ENCODE results near the gene GABRB2. TPM values are rescaled to one million over a fixed set of nuclear protein-coding genes. Genes with fewer than 3 reads are reported as not detected.

The GABRB2 gene
- total RNA-seq, 2 experiments from 2014 or later, result 1.4 to 5.1 TPM

DNA sequence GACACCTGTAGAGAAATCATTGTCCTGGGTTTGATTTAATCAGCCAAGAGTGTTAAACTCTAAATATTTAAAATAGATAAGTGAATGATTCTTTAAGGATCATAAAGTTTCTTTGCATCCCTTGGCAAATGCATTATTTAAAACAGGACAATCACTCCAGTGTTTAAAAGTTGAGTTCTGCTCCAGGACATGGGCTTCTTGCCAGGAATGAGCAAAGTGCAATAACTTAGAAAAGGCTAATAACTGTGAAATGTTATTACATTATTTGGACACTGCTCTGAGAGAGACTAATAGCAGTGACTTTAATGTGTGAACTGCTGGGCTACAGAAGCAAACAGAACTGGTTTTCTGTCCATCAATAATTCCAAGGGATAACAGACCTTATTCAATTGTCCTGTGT is 283.3 kb downstream of the GABRB2 start:
- Histone ChIP-seq H3K36me3 (ENCODE audit: insufficient read depth, low read length) (no peaks in the 10 kb centered on the region), H2AFZ (ENCODE audit: low read length) (no peak overlapping the region), H3K4me2 (ENCODE audit: low read length) (no peak overlapping the region), H4K20me1 (ENCODE audit: insufficient read depth, low read length) (no peaks in the 10 kb centered on the region), H3K27ac (ENCODE audit: low read depth, low read length, poor library complexity, severe bottlenecking) (no peak overlapping the region), H3K4me3 (ENCODE audit: low read depth, low read length, poor library complexity, severe bottlenecking) (no peak overlapping the region), H3K9me3 (ENCODE audit: low read length) (no peaks in the 10 kb centered on the region), H3K9me2 (ENCODE audit: insufficient read depth, low read length) (no peaks in the 10 kb centered on the region), H3K79me2 (ENCODE audit: insufficient read depth, low read depth, low read length) (no peaks in the 10 kb centered on the region), H3K4me1 (ENCODE audit: insufficient read depth, low read length, poor library complexity, severe bottlenecking) (no peaks in the 10 kb centered on the region)
- POLR2A ChIA-PET, result no interaction called here
- no TSS peak for BruUV-seq (replicated peaks)
- CTCF ChIA-PET (ENCODE audit: unreplicated experiment), result no interaction called here
- DNase-seq (ENCODE audit: low spot score), result no peak
- intact Hi-C loops (cut with micrococcal nuclease; ENCODE audit: unreplicated experiment), result no loop called here
- TF ChIP-seq EZH2phosphoT487 (IDR thresholded peaks at IDR 0.05; ENCODE audit: borderline replicate concordance, low read depth, low read length), result no peak
- TF ChIP-seq, protein P1, sequence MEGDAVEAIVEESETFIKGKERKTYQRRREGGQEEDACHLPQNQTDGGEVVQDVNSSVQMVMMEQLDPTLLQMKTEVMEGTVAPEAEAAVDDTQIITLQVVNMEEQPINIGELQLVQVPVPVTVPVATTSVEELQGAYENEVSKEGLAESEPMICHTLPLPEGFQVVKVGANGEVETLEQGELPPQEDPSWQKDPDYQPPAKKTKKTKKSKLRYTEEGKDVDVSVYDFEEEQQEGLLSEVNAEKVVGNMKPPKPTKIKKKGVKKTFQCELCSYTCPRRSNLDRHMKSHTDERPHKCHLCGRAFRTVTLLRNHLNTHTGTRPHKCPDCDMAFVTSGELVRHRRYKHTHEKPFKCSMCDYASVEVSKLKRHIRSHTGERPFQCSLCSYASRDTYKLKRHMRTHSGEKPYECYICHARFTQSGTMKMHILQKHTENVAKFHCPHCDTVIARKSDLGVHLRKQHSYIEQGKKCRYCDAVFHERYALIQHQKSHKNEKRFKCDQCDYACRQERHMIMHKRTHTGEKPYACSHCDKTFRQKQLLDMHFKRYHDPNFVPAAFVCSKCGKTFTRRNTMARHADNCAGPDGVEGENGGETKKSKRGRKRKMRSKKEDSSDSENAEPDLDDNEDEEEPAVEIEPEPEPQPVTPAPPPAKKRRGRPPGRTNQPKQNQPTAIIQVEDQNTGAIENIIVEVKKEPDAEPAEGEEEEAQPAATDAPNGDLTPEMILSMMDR (conservative IDR thresholded peaks at IDR 0.05; ENCODE audit: low read length), result no peak

DNA sequence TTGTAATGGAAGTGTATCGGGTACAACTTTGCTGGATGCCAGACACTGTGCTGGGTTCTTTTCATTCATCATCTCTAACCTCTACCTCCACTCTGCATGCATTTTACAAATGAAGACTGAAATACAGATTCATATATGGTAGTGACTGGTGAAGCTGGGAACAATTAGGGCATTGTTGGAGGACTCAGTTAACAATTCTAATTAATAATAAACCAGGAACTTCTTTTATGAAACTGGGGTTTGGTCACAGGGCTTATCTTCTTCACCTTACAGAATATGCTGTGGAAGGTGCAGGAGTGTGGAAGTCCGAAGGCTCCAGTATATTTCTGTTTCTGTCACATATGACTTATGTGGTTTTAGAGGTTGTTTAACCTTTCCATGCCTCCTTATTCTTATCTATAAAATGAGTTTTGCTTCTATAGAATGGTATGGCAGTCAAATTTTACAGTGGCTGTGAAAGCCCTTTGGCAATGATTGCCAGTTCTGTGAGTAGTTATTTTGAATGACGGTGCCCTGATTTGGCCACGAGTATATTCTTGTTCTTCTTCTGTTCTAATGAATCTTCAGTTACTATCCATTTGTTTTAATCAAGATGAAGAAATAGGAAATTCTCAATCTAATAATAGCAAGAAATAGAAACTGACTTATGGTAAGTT is 284.7 kb downstream of the GABRB2 start:
- CTCF ChIA-PET (ENCODE audit: unreplicated experiment), result no interaction called here
- Histone ChIP-seq H3K79me2 (ENCODE audit: insufficient read depth, low read depth, low read length) (no peaks in the 10 kb centered on the region), H3K4me3 (ENCODE audit: low read depth, low read length, poor library complexity, severe bottlenecking) (no peak overlapping the region), H2AFZ (ENCODE audit: low read length) (no peak overlapping the region), H3K36me3 (ENCODE audit: insufficient read depth, low read length) (no peaks in the 10 kb centered on the region), H3K9me2 (ENCODE audit: insufficient read depth, low read length) (no peaks in the 10 kb centered on the region), H3K4me2 (ENCODE audit: low read length) (no peak overlapping the region), H3K4me1 (ENCODE audit: insufficient read depth, low read length, poor library complexity, severe bottlenecking) (no peaks in the 10 kb centered on the region), H3K9me3 (ENCODE audit: low read length) (no peaks in the 10 kb centered on the region), H4K20me1 (ENCODE audit: insufficient read depth, low read length) (no peaks in the 10 kb centered on the region), H3K27ac (ENCODE audit: low read depth, low read length, poor library complexity, severe bottlenecking) (no peak overlapping the region)
- no peak for DNase-seq (ENCODE audit: low spot score)
- POLR2A ChIA-PET, result no interaction called here
- intact Hi-C loops (cut with micrococcal nuclease; ENCODE audit: unreplicated experiment), result no loop called here
- no TSS peak for BruUV-seq (replicated peaks)
- TF ChIP-seq, protein P1 (conservative IDR thresholded peaks at IDR 0.05; ENCODE audit: low read length), result no peak

DNA sequence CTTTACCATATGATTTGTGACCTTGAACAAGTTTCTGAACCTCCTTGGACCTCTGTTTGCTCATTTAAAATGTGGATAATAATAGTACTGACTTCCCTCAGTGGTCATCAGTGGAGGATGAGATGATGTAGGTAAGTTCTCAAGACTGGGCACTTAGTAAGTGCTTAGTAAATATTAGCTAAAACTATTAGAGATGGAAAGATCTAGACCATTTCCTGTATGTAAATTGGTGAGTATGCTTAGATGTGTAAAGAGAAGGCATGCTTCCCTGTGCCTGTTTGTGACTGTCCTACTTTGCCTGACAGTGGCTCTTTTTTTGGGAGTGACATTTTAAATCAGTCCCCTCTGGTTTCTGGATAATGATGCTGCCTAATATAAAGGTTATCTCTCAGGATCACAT is 288.1 kb downstream of the GABRB2 start:
- H3K9me3 ChIP-seq (ENCODE audit: low read length), result no peaks in the 10 kb centered on the region
- H3K4me2 ChIP-seq (ENCODE audit: low read length), result no peak overlapping the region
- H3K4me3 ChIP-seq (ENCODE audit: low read depth, low read length, poor library complexity, severe bottlenecking), result no peak overlapping the region
- no peaks in the 10 kb centered on the region for H3K9me2 ChIP-seq (ENCODE audit: insufficient read depth, low read length)
- ChIA-PET POLR2A (no interaction called here), CTCF (ENCODE audit: unreplicated experiment) (no interaction called here)
- intact Hi-C loops (cut with micrococcal nuclease; ENCODE audit: unreplicated experiment), result no loop called here
- H3K4me1 ChIP-seq (ENCODE audit: insufficient read depth, low read length, poor library complexity, severe bottlenecking), result no peaks in the 10 kb centered on the region
- H3K79me2 ChIP-seq (ENCODE audit: insufficient read depth, low read depth, low read length), result no peaks in the 10 kb centered on the region
- TF ChIP-seq, protein P1 (conservative IDR thresholded peaks at IDR 0.05; ENCODE audit: low read length), result no peak
- no peak for TF ChIP-seq EZH2phosphoT487 (IDR thresholded peaks at IDR 0.05; ENCODE audit: borderline replicate concordance, low read depth, low read length)
- H2AFZ ChIP-seq (ENCODE audit: low read length), result no peak overlapping the region
- H3K36me3 ChIP-seq (ENCODE audit: insufficient read depth, low read length), result no peaks in the 10 kb centered on the region
- no peak overlapping the region for H3K27ac ChIP-seq (ENCODE audit: low read depth, low read length, poor library complexity, severe bottlenecking)
- no peak for DNase-seq (ENCODE audit: low spot score)
- H4K20me1 ChIP-seq (ENCODE audit: insufficient read depth, low read length), result no peaks in the 10 kb centered on the region
- no TSS peak for BruUV-seq (replicated peaks)
